Adipose tissue (tissue), 3 donors: ENCODE results near the gene GADD45B. TPM values are rescaled to one million over a fixed set of nuclear protein-coding genes. Genes with fewer than 3 reads are reported as not detected.
"Not testable (repeated sequence)": the region's sequence is repeated elsewhere in the genome, so short reads cannot be mapped to it uniquely, and the experiment has no call there.

ENCODE experiments used
- H3K27ac ChIP-seq: one replicate; pipeline ENCODE4 v1.5.1; 2013; ENCODE audit warnings: low read depth, low read length
- WGBS, 3 donors: extraction: QIAGEN DNeasy Blood & Tissue Kit; methylation state at CpG; one replicate each; pipeline ENCODE4 v1.1.7; 2013; 5-methylcytosine and 5-hydroxymethylcytosine counted together
- polyA plus RNA-seq, 3 donors: library from polyadenylated mRNA; stranded (reverse); fragments of 200-250 nt; gene quantifications; one replicate each; pipeline ENCODE4 v1.2.3, GENCODE V29; 2013
- donor health status: healthy with polysubstance abuse.
- donor health status: Bipolar disorder and iron deficiency.
- donor health status: healthy.

Gene GADD45B
- polyA plus RNA-seq, 3 donors, result 97.2 to 938 (median 522) TPM

- H3K27ac ChIP-seq, result no peak overlapping the region
- 96 to 98% (median 97%) methylated on average over 26 of the region's 26 CpGs for WGBS, 3 donors
Observed at GRCh38 chr19:2441096-2441752, 34.7 kb upstream of the GADD45B start.

DNA sequence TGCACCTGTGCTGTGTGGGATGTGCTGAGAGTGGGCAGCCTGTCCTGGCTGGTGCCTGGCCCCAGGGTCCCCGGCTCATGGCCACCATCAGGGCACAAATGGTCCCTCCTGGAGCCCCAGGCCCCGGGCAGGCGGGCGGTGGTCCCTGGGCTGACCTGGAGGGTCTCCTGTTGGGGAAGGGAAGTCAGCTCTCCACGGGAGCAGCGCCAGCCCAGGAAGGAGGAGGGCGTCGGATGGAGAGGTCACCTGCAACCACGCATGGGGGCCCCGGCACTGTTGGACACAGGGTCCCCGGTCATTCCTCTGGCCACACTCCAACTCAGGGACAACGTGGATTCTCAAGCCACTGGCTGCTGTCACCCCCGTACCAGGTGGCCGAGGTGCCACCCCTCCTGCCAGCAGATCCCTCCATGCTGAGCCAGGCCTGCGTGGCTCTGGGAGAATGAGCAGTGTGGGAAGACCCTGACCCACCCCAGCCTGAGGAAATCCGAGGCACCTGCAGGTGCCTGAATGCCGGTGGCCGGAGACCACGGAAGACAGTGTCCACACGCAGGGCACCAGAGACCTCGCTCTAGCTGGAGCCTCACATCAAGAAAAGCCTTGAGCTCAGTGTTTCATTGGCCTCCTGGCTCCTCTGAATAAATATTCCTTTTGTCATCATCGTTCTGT is 32.7 kb upstream of the GADD45B start:
- 93 to 94% (median 94%) methylated on average over 19 to 22 of the region's 22 CpGs for WGBS, 3 donors
- no peak overlapping the region for H3K27ac ChIP-seq

- 91 to 93% (median 92%) methylated on average over 17 of the region's 17 CpGs for WGBS, 3 donors
- no peak overlapping the region for H3K27ac ChIP-seq
Observed at GRCh38 chr19:2443785-2444182, 32.1 kb upstream of the GADD45B start.

DNA sequence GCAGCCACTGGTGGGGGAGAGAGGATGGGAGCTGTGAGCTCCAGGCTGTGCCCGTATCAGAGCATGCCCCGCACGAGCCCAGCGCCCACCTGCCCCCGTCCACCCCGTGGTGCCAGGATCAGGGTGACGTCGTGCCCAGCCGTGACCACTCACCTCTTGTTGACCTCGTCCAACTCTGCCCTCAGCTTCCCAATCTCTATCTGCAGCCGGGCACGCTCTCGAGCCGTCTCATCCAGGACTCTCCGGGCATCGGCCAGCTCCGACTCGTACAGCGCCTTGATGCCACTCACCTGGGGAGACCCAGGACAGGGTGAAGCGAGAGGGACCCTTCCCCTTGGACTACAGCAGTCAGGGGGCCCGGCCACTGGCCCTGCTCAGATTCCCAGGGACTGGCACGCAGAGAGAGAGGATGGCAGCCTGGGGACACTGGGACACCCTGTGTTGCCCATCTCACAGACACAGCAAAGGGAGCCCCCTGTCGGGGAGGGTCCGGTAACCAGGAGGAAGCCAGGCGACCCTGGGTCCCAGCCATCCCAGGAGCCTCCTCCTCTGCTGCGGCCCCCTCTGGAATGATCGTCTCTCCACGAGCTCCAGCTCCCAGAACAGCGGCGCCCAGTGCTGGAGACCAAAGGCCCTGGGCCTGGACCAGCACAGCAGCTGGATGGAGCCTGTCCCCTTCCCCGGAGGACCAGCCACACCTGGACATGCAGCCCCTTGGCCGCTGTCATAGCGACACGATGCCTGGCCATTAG is 31.5 kb upstream of the GADD45B start:
- WGBS, 3 donors, result 92 to 96% (median 95%) methylated on average over 32 to 34 of the region's 34 CpGs
- H3K27ac ChIP-seq, result no peak overlapping the region

GRCh38 chr19:2446381-2446780 is 29.5 kb upstream of the GADD45B start:
- 49 to 74% (median 56%) methylated on average over 19 of the region's 19 CpGs for WGBS, 3 donors
- no peak overlapping the region for H3K27ac ChIP-seq

DNA sequence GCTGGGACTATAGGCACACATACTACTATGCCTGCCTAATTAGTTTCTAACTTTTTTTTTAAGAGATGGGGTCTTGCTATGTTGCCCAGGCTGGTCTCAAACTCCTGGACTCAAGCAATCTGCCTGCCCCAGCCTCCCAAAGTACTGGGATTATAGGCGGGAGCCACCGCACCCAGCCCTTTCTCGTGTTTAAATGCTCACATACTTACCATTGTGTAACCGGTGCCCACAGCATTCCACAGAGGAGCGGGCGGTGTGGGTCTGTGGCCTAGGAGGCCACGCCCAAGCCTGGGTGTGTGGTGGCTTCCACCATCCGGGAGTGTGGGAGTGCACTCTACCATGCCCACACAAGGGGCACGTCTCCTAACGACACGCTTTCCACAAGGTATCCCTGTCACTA is 26.9 kb upstream of the GADD45B start:
- WGBS, 3 donors, result 94 to 97% (median 94%) methylated on average over 11 of the region's 11 CpGs
- no peak overlapping the region for H3K27ac ChIP-seq

DNA sequence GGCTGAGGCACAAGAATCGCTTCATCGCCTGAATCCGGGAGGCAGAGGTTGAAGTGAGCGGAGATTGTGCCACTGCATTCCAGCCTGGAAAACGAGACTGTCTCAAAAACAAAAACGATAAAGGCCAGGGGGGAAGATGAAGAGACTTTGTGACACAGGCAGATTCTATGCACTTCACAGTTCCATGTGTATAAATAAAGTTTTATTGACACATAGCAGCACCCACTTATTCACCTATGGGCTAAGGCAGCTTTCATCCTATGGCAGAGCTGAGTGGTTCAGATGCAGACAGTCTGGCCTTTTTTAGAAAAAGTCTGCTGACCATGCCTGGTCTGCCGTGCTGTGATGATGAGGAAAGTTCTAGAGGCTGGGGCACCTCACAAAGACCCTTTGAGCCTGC is 24.8 kb upstream of the GADD45B start:
- H3K27ac ChIP-seq, result no peak overlapping the region
- WGBS, 3 donors, result 94 to 95% (median 94%) methylated on average over 7 of the region's 7 CpGs

GRCh38 chr19:2451741-2452140 is 24.2 kb upstream of the GADD45B start:
- 94 to 96% (median 96%) methylated on average over 18 of the region's 18 CpGs for WGBS, 3 donors
- H3K27ac ChIP-seq, result no peak overlapping the region

GRCh38 chr19:2453431-2454025 is 22.4 kb upstream of the GADD45B start:
- WGBS, 3 donors, result 91 to 94% (median 92%) methylated on average over 17 to 19 of the region's 19 CpGs
- no peak overlapping the region for H3K27ac ChIP-seq

GRCh38 chr19:2454199-2454961 is 21.5 kb upstream of the GADD45B start:
- H3K27ac ChIP-seq, result no peak overlapping the region
- 91 to 94% (median 92%) methylated on average over 18 to 19 of the region's 19 CpGs for WGBS, 3 donors

- H3K27ac ChIP-seq, result no peak overlapping the region
- WGBS, 3 donors, result 70 to 77% (median 71%) methylated on average over 13 to 14 of the region's 14 CpGs
Observed at GRCh38 chr19:2454962-2455850, 20.7 kb upstream of the GADD45B start.

DNA sequence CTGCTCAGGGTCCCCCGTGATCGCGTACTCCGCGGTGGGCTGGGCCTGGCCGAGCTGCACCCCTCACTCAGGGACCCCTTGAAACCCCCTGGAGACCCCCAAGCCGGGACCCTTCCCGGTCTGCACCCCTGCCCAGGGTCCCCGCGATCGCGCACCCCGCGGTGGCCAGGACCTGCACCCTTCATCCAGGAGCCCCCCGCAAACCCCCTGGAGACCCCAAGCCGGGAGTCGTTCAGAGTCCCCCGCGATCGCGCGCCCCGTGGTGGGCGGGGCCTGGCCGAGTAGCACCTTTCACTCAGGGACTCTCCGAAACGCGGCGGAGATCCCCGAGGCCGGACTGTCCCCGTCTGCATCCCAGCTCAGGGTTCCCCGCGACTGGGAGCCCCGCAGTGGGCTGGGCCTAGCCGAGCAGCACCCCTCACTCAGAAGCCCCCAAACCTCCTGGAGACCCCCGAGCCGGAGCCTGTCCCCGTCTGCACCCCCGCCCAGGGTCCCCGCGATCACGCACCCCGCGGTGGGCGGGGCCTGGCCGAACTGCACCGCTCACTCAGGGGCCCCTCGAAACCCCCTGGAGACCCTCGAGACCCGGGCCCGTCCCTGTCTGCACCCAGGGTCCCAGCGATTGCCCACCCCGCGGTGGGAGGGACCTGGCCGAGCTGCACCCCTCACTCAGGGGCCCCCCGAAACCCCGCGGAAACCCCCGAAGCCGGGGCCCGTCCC is 19.9 kb upstream of the GADD45B start:
- 1 to 2% (median 1%) methylated on average over 56 to 61 of the region's 62 CpGs for WGBS, 3 donors
- no peak overlapping the region for H3K27ac ChIP-seq

DNA sequence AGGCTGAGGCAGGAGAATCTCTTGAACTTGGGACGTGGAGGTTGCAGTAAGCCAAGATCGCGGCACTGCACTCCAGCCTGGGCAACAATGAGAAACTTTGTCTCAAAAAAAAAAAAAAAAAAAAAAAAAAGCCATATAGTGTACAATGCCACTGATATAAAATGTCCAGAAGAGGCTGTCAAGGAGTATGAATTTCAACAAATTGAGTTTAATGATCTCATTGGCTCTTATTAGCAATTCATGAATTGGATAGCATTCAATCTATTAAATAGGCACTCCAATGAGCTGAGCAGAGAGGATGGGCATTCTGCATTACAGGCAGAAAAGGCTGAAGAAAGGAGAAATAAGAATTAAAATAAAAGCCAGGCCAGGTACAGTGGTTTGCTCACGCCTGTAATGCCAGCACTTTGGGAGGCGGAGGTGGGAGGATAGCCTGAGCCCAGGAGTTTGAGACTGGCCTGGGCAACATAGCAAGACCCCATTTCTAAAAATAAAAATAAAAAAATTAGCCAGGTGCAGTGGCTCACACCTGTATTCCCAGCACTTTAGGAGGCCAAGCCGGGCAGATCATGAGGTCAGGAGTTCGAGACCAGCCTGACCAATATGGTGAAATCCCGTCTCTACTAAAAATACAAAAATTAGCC is 18.4 kb upstream of the GADD45B start:
- WGBS, 3 donors, result 90 to 93% (median 93%) methylated on average over 8 of the region's 8 CpGs
- no peak overlapping the region for H3K27ac ChIP-seq

GRCh38 chr19:2458054-2458453 is 17.9 kb upstream of the GADD45B start:
- 89 to 96% (median 95%) methylated on average over 5 of the region's 5 CpGs for WGBS, 3 donors
- no peak overlapping the region for H3K27ac ChIP-seq

GRCh38 chr19:2458776-2459175 is 17.2 kb upstream of the GADD45B start:
- H3K27ac ChIP-seq, result not testable (repeated sequence)
- 74 to 89% (median 86%) methylated on average over 10 of the region's 10 CpGs for WGBS, 3 donors

DNA sequence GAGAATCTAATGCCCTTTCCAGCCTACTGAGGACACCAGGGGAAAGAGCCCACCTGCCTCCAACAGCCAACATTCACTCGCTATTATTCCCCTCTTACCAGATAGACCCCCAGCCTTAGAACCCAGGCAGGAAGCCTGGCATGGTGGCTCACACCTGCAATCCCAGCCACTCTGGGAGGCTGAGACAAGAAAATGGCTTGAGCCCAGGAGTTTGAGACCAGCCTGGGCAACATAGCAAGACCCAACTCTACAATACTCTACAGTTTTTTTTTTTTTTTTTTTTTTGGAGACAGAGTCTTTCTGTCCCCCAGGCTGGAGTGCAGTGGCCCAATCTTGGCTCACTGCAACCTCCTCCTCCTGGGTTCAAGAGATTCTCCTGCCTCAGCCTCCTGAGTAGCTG is 15.7 kb upstream of the GADD45B start:
- WGBS, 3 donors, result 87 to 94% (median 91%) methylated on average over 1 of the region's 1 CpG
- H3K27ac ChIP-seq, result no peak overlapping the region
